Measurements from ENCODE around the gene FUOM. TPM values are rescaled to one million over a fixed set of nuclear protein-coding genes. Genes with fewer than 3 reads are reported as not detected.

The FUOM gene
- total and polyA plus RNA-seq, 2 experiments from 2014 or later: 30.8 to 33.9 TPM

- no peak overlapping the region for H3K27ac Mint-ChIP-seq
- Histone ChIP-seq H3K9me2 (ENCODE audit: insufficient read depth) (no peaks in the 10 kb centered on the region), H3K27ac (ENCODE audit: low read depth) (no peak overlapping the region), H3K4me2 (no peak overlapping the region), H3K27me3 (ENCODE audit: insufficient read depth) (no peaks in the 10 kb centered on the region), H3F3A (replicated peaks; ENCODE audit: low read depth) (no peaks in the 10 kb centered on the region), H4K20me1 (replicated peaks; ENCODE audit: insufficient read depth) (peaks cover 22% of the 10 kb centered on the region), H3K4me1 (ENCODE audit: insufficient read depth) (no peaks in the 10 kb centered on the region), H2AFZ (no peak overlapping the region), H3K4me3 (no peak overlapping the region), H3K36me3 (ENCODE audit: insufficient read depth) (peaks cover 6% of the 10 kb centered on the region), H3K79me2 (replicated peaks; ENCODE audit: insufficient read depth) (peaks cover 51% of the 10 kb centered on the region)
- H3K4me3 Mint-ChIP-seq: no peak overlapping the region
- H3K4me1 Mint-ChIP-seq: no peaks in the 10 kb centered on the region
- ATAC-seq (no peak), DNase-seq (ENCODE audit: low spot score) (no peak)
- no peak for TF ChIP-seq CREB1 (CRISPR knock-in tag; IDR thresholded peaks at IDR 0.05; ENCODE audit: low read depth)
- H3K9me3 Mint-ChIP-seq: no peaks in the 10 kb centered on the region
- peaks cover 79% of the 10 kb centered on the region for H3K36me3 Mint-ChIP-seq (ENCODE audit: low read depth)
- peaks cover 6% of the 10 kb centered on the region for H3K27me3 Mint-ChIP-seq (ENCODE audit: insufficient read depth, low read depth, poor library complexity)
Observed at GRCh38 chr10:133401500-133401899, 43.7 kb upstream of the FUOM start.

DNA sequence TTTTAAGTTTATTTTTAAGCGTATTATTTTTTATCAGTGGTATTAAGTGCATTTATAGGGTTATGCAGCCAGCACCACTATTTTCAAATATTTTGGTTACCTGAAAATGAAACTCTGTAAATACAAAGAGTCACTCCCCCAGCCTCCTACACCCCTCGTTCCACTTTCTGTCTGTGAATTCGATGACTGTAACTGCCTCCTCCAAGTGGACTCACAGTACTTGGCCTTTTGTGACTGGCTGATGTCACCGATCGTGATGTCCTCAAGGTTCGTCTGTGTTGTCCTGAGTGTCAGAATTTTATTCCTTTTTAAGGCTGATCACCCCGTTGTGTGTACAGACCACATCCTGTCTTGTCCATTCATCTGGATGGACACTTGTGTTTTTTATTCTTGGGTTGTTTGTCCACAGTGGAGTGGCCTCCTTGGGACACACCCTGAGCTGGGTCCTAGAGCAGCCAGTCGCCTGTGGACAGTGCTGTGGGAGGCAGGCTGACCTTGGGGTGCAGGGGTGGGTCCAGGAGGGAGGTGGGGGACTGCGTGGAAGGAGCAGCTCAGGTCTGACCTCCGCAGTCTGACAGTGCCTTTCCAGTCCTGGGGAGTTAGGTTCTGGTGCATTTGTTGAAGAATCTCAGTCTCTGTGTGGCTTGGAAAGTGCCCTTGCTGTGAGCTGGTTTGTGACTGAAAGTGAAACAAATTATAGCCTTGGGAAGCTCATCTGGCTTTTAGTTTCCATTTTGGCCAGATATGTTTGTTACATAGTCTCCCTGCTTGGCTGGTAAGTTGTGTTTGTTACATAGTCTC, 43.0 kb upstream of the FUOM start:
- Mint-ChIP-seq H3K36me3 (ENCODE audit: low read depth) (peaks cover 80% of the 10 kb centered on the region), H3K27me3 (ENCODE audit: insufficient read depth, low read depth, poor library complexity) (peaks cover 6% of the 10 kb centered on the region), H3K27ac (no peak overlapping the region), H3K4me1 (no peaks in the 10 kb centered on the region), H3K4me3 (no peak overlapping the region), H3K9me3 (no peaks in the 10 kb centered on the region)
- H3K27me3 ChIP-seq (ENCODE audit: insufficient read depth): no peaks in the 10 kb centered on the region
- H4K20me1 ChIP-seq (replicated peaks; ENCODE audit: insufficient read depth): peaks cover 18% of the 10 kb centered on the region
- H3K4me2 ChIP-seq: no peak overlapping the region
- H3K4me1 ChIP-seq (ENCODE audit: insufficient read depth): no peaks in the 10 kb centered on the region
- no peak overlapping the region for H3K4me3 ChIP-seq
- no peaks in the 10 kb centered on the region for H3F3A ChIP-seq (replicated peaks; ENCODE audit: low read depth)
- peaks cover 12% of the 10 kb centered on the region for H3K36me3 ChIP-seq (ENCODE audit: insufficient read depth)
- DNase-seq (ENCODE audit: low spot score): no peak
- no peaks in the 10 kb centered on the region for H3K9me2 ChIP-seq (ENCODE audit: insufficient read depth)
- peaks cover 51% of the 10 kb centered on the region for H3K79me2 ChIP-seq (replicated peaks; ENCODE audit: insufficient read depth)
- no peak for ATAC-seq
- no peak overlapping the region for H3K27ac ChIP-seq (ENCODE audit: low read depth)
- H2AFZ ChIP-seq: no peak overlapping the region
- TF ChIP-seq JUNB (IDR thresholded peaks at IDR 0.05; ENCODE audit: unreplicated experiment) (no peak), EZH2 (IDR thresholded peaks at IDR 0.05; ENCODE audit: low read depth, unreplicated experiment) (no peak), STAT1 (IDR thresholded peaks at IDR 0.05; ENCODE audit: unreplicated experiment) (no peak), CREB1 (CRISPR knock-in tag; IDR thresholded peaks at IDR 0.05; ENCODE audit: low read depth) (no peak), EZH2phosphoT487 (IDR thresholded peaks at IDR 0.05; ENCODE audit: unreplicated experiment) (no peak), CTCF (conservative IDR thresholded peaks at IDR 0.05; ENCODE audit: low read depth in 2 of 2) (no peak), POLR2AphosphoS5 (IDR thresholded peaks at IDR 0.05; ENCODE audit: low read depth) (no peak)
- TF ChIP-seq, protein P1, sequence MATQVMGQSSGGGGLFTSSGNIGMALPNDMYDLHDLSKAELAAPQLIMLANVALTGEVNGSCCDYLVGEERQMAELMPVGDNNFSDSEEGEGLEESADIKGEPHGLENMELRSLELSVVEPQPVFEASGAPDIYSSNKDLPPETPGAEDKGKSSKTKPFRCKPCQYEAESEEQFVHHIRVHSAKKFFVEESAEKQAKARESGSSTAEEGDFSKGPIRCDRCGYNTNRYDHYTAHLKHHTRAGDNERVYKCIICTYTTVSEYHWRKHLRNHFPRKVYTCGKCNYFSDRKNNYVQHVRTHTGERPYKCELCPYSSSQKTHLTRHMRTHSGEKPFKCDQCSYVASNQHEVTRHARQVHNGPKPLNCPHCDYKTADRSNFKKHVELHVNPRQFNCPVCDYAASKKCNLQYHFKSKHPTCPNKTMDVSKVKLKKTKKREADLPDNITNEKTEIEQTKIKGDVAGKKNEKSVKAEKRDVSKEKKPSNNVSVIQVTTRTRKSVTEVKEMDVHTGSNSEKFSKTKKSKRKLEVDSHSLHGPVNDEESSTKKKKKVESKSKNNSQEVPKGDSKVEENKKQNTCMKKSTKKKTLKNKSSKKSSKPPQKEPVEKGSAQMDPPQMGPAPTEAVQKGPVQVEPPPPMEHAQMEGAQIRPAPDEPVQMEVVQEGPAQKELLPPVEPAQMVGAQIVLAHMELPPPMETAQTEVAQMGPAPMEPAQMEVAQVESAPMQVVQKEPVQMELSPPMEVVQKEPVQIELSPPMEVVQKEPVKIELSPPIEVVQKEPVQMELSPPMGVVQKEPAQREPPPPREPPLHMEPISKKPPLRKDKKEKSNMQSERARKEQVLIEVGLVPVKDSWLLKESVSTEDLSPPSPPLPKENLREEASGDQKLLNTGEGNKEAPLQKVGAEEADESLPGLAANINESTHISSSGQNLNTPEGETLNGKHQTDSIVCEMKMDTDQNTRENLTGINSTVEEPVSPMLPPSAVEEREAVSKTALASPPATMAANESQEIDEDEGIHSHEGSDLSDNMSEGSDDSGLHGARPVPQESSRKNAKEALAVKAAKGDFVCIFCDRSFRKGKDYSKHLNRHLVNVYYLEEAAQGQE (IDR thresholded peaks at IDR 0.05; ENCODE audit: unreplicated experiment): no peak
- TF ChIP-seq, protein P2, sequence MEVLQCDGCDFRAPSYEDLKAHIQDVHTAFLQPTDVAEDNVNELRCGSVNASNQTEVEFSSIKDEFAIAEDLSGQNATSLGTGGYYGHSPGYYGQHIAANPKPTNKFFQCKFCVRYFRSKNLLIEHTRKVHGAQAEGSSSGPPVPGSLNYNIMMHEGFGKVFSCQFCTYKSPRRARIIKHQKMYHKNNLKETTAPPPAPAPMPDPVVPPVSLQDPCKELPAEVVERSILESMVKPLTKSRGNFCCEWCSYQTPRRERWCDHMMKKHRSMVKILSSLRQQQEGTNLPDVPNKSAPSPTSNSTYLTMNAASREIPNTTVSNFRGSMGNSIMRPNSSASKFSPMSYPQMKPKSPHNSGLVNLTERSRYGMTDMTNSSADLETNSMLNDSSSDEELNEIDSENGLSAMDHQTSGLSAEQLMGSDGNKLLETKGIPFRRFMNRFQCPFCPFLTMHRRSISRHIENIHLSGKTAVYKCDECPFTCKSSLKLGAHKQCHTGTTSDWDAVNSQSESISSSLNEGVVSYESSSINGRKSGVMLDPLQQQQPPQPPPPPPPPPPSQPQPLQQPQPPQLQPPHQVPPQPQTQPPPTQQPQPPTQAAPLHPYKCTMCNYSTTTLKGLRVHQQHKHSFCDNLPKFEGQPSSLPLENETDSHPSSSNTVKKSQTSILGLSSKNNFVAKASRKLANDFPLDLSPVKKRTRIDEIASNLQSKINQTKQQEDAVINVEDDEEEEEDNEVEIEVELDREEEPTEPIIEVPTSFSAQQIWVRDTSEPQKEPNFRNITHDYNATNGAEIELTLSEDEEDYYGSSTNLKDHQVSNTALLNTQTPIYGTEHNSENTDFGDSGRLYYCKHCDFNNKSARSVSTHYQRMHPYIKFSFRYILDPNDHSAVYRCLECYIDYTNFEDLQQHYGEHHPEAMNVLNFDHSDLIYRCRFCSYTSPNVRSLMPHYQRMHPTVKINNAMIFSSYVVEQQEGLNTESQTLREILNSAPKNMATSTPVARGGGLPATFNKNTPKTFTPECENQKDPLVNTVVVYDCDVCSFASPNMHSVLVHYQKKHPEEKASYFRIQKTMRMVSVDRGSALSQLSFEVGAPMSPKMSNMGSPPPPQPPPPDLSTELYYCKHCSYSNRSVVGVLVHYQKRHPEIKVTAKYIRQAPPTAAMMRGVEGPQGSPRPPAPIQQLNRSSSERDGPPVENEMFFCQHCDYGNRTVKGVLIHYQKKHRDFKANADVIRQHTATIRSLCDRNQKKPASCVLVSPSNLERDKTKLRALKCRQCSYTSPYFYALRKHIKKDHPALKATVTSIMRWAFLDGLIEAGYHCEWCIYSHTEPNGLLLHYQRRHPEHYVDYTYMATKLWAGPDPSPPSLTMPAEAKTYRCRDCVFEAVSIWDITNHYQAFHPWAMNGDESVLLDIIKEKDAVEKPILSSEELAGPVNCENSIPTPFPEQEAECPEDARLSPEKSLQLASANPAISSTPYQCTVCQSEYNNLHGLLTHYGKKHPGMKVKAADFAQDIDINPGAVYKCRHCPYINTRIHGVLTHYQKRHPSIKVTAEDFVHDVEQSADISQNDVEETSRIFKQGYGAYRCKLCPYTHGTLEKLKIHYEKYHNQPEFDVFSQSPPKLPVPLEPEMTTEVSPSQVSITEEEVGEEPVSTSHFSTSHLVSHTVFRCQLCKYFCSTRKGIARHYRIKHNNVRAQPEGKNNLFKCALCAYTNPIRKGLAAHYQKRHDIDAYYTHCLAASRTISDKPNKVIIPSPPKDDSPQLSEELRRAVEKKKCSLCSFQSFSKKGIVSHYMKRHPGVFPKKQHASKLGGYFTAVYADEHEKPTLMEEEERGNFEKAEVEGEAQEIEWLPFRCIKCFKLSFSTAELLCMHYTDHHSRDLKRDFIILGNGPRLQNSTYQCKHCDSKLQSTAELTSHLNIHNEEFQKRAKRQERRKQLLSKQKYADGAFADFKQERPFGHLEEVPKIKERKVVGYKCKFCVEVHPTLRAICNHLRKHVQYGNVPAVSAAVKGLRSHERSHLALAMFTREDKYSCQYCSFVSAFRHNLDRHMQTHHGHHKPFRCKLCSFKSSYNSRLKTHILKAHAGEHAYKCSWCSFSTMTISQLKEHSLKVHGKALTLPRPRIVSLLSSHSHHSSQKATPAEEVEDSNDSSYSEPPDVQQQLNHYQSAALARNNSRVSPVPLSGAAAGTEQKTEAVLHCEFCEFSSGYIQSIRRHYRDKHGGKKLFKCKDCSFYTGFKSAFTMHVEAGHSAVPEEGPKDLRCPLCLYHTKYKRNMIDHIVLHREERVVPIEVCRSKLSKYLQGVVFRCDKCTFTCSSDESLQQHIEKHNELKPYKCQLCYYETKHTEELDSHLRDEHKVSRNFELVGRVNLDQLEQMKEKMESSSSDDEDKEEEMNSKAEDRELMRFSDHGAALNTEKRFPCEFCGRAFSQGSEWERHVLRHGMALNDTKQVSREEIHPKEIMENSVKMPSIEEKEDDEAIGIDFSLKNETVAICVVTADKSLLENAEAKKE (CRISPR knock-in tag; IDR thresholded peaks at IDR 0.05): no peak

Data from GM23338 (cell line).